ENCODE results near the gene NRIP2.

NRIP2 gene

DNA sequence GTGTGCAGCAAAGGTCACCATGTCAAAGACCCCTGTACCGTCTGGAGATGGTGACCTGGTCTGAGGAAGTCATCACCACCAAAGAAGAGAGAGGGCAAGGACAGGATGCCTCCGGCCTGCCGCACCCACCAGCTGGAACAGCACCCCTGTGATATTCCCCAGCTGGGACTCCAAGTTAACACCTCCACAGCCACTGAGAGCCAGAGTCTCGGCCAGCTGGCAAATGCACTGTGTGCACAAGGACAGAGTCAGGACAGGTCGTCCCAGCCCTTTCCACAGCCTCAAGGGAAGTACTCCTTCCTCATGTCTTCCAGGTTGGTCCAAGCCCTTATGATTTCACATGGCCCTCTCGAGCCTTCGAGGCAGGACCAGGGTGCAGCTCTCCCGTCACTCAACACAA, 59.4 kb downstream of the NRIP2 start:
- DNase-seq (ENCODE audit: low read depth in 2 of 2) = no peak
